Measurements from ENCODE around the gene VAV2. TPM values are rescaled to one million over a fixed set of nuclear protein-coding genes. Genes with fewer than 3 reads are reported as not detected.

The VAV2 gene
- total RNA-seq, 1 experiment from 2014 or later = 24.7 TPM

GRCh38 chr9:133777871-133778270 lies 214.3 kb downstream of the VAV2 start:
- ATAC-seq (no peak), DNase-seq (ENCODE audit: low read depth, low spot score) (no peak)
- no TSS peak for BruUV-seq (replicated peaks)
- ChIA-PET POLR2A (no interaction called here), CTCF (no interaction called here)
- no peaks in the 10 kb centered on the region for H3K27me3 ChIP-seq (ENCODE audit: control insufficient read depth, insufficient read depth, low read length)
- H3K36me3 ChIP-seq (ENCODE audit: control insufficient read depth, insufficient read depth, low read length) = no peaks in the 10 kb centered on the region
- no peaks in the 10 kb centered on the region for H3K9me3 ChIP-seq (ENCODE audit: control insufficient read depth, insufficient read depth, low read depth, low read length)
- no peak overlapping the region for H3K27ac ChIP-seq (ENCODE audit: low read length)
- no peaks in the 10 kb centered on the region for H3K4me1 ChIP-seq (ENCODE audit: control insufficient read depth, insufficient read depth, low read length)
- no peak overlapping the region for H3K4me3 ChIP-seq (ENCODE audit: low read depth in 2 of 2, low read length in 2 of 2)
- intact Hi-C loops (cut with micrococcal nuclease; ENCODE audit: unreplicated experiment) (no loop called here), in situ Hi-C loops (cut with HindIII; ENCODE audit: low pct_unique_long_range_greater_than_20kb, low sequenced_read_pairs) (no loop called here)
- TF ChIP-seq TCF7L2 (IDR thresholded peaks at IDR 0.05; ENCODE audit: low read depth, low read length) (no peak), CTCF (IDR thresholded peaks at IDR 0.05) (no peak), REST (IDR thresholded peaks at IDR 0.05; ENCODE audit: insufficient read depth in 1 of 2, low read depth in 2 of 2, low read length in 1 of 2) (no peak), POLR2AphosphoS5 (IDR thresholded peaks at IDR 0.05; ENCODE audit: low read depth, low read length) (no peak), SIN3A (IDR thresholded peaks at IDR 0.05; ENCODE audit: borderline replicate concordance, insufficient read depth, low read depth, low read length) (no peak)

DNA sequence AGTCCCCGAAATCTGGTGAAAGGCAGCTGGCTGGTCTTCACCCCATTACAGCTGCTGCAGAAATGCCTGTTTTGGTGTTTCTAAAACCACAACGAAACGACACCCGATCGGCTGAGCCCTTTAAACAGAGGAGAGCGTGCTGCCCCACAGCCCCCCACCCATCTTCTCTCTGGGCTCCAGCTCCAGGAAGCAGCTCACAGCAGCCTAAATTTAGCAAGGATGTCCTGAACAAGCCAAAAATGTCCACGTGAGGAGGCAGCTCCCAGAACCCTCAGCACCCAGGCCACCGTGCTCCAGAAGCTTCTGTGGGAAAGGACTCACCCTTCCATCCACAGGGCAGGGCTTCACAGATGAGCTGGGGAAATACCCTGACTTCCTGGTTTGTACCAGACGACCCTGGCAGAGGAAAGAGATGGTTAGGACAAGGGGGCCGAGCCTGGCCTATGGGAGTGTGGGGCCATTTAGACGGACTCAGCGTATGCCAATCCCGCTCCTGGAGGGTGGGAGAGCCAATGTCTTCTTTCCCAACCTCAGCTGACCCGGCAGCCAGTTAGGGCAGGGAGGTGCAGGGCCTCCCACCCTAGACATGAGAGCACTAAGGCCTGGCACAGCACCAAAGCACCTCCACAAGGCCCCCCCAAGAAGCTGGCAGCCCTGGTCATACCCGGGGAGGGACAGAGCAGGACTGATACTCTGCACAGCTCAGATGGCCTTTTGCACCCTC lies 214.9 kb downstream of the VAV2 start:
- Histone ChIP-seq H3K27ac (ENCODE audit: low read length) (no peak overlapping the region), H3K4me3 (ENCODE audit: low read depth in 2 of 2, low read length in 2 of 2) (no peak overlapping the region), H3K27me3 (ENCODE audit: control insufficient read depth, insufficient read depth, low read length) (no peaks in the 10 kb centered on the region), H3K9me3 (ENCODE audit: control insufficient read depth, insufficient read depth, low read depth, low read length) (no peaks in the 10 kb centered on the region), H3K4me1 (ENCODE audit: control insufficient read depth, insufficient read depth, low read length) (no peaks in the 10 kb centered on the region), H3K36me3 (ENCODE audit: control insufficient read depth, insufficient read depth, low read length) (no peaks in the 10 kb centered on the region)
- POLR2A ChIA-PET = no interaction called here
- ATAC-seq (no peak), DNase-seq (ENCODE audit: low read depth, low spot score) (no peak)
- CTCF ChIA-PET = no interaction called here
- no peak for TF ChIP-seq TCF7L2 (IDR thresholded peaks at IDR 0.05; ENCODE audit: low read depth, low read length)
- TF ChIP-seq REST (IDR thresholded peaks at IDR 0.05; ENCODE audit: insufficient read depth in 1 of 2, low read depth in 2 of 2, low read length in 1 of 2) = no peak
- no peak for TF ChIP-seq SIN3A (IDR thresholded peaks at IDR 0.05; ENCODE audit: borderline replicate concordance, insufficient read depth, low read depth, low read length)
- no peak for TF ChIP-seq CTCF (IDR thresholded peaks at IDR 0.05)
- TF ChIP-seq POLR2AphosphoS5 (IDR thresholded peaks at IDR 0.05; ENCODE audit: low read depth, low read length) = no peak
- in situ Hi-C loops (cut with HindIII; ENCODE audit: low pct_unique_long_range_greater_than_20kb, low sequenced_read_pairs) = no loop called here
- intact Hi-C loops (cut with micrococcal nuclease; ENCODE audit: unreplicated experiment) = no loop called here
- BruUV-seq (replicated peaks) = no TSS peak
